ENCODE measurements around the gene CD109. TPM values are rescaled to one million over a fixed set of nuclear protein-coding genes. Genes with fewer than 3 reads are reported as not detected.

The CD109 gene
- total RNA-seq, 4 donors from 2014 or later: 1.3 to 3.8 (median 2.8) TPM

DNA sequence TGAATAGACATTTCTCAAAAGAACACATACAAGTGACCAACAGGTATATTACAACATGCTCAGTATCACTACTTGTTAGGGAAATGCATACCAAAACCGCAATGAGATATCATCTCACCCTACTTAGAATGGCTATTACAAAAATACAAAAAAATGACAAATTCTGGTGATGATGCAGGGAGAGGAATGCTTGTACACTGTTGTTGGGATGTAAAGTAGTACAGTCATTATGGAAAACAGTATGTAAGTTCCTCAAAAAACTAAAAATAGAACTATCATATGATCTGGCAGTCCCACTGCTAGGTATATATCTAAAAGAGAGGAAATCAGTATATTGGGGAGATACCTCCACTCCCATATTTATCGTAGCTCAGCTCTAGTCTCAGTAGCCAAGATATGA, 31.3 kb upstream of the CD109 start:
- no peak for TF ChIP-seq POLR2A (IDR thresholded peaks at IDR 0.05)
- TF ChIP-seq, protein P1, sequence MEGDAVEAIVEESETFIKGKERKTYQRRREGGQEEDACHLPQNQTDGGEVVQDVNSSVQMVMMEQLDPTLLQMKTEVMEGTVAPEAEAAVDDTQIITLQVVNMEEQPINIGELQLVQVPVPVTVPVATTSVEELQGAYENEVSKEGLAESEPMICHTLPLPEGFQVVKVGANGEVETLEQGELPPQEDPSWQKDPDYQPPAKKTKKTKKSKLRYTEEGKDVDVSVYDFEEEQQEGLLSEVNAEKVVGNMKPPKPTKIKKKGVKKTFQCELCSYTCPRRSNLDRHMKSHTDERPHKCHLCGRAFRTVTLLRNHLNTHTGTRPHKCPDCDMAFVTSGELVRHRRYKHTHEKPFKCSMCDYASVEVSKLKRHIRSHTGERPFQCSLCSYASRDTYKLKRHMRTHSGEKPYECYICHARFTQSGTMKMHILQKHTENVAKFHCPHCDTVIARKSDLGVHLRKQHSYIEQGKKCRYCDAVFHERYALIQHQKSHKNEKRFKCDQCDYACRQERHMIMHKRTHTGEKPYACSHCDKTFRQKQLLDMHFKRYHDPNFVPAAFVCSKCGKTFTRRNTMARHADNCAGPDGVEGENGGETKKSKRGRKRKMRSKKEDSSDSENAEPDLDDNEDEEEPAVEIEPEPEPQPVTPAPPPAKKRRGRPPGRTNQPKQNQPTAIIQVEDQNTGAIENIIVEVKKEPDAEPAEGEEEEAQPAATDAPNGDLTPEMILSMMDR (IDR thresholded peaks at IDR 0.05 in 4 of 5, conservative IDR thresholded peaks at IDR 0.05 in 1 of 5): no peak
- in situ Hi-C loops (cut with MboI; ENCODE audit: low sequenced_read_pairs in 4 of 4) (loop anchor here in 1 of 4 donors (25.0 kb wide), 1 partner anchor 1548 kb away; the partner anchor contains the start of gene COL12A1), intact Hi-C loops (cut with DNase I; ENCODE audit: low total_unique reads) (no loop called here)
- ATAC-seq (no peak), DNase-seq (no peak)
- Histone ChIP-seq H3K4me3 (no peak overlapping the region), H3K36me3 (no peaks in the 10 kb centered on the region), H3K4me1 (peaks cover 0 to 7% of the 10 kb centered on the region in 2 donors), H3K27me3 (no peaks in the 10 kb centered on the region), H3K9me3 (no peaks in the 10 kb centered on the region), H3K27ac (no peak overlapping the region)

DNA sequence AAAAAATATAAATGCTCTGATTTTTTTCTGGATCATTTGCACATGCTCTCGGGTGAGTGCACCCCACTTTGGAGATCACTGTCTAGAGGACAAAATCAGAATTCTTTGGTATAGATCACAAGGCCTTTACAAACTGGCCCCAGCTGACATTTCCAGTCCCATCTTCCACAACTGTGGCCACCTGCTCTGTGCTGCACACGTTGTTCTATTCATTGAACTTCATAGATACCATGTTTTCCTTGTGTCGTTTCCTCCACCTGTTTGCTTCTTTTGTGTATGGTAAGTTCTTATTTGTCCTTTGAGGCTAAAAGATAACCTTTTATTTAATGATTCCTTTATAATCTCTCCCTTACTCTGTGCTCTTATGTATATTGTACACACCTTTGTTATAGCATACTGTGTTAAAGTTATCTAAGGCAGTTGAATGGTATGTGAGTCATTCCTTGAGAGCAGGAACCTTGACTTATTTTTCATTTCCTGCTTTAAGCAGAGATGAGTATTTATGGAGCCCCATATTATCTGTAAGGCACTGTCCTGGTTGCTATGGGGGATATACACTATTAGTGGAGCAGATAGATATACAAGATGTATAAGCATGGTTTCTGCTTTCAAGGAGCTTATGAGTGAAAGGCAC, 30.2 kb upstream of the CD109 start:
- ATAC-seq: no peak
- DNase-seq: no peak
- no peak overlapping the region for H3K4me3 ChIP-seq
- in situ Hi-C loops (cut with MboI; ENCODE audit: low sequenced_read_pairs in 4 of 4) (loop anchor here in 1 of 4 donors (25.0 kb wide), 1 partner anchor 1546 kb away; the partner anchor contains the start of gene COL12A1), intact Hi-C loops (cut with DNase I; ENCODE audit: low total_unique reads) (no loop called here)
- no peak overlapping the region for H3K27ac ChIP-seq
- no peaks in the 10 kb centered on the region for H3K9me3 ChIP-seq
- no peaks in the 10 kb centered on the region for H3K27me3 ChIP-seq
- TF ChIP-seq, protein P1 (IDR thresholded peaks at IDR 0.05 in 4 of 5, conservative IDR thresholded peaks at IDR 0.05 in 1 of 5): no peak
- no peak for TF ChIP-seq POLR2A (IDR thresholded peaks at IDR 0.05)
- H3K4me1 ChIP-seq: peaks cover 0 to 7% of the 10 kb centered on the region in 2 donors
- H3K36me3 ChIP-seq: no peaks in the 10 kb centered on the region

DNA sequence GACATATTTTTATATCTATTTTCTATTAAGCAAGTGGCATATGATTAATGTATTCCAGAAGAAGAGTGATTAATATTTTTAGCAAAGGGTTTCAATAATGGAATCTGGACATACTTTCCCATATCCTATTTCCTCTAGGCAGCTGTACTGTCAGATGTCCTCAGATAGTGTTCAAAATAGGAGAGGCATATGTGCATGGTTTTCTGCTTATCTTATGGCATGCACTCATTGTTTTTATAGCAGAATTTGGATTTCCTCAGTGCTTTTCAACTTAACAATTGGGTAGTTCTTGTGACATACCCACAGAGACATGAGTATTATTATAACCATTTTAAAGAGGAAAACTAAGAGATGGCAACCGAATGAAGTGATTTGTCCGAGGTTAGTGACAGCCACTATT, 29.6 kb upstream of the CD109 start:
- TF ChIP-seq, protein P1 (IDR thresholded peaks at IDR 0.05 in 4 of 5, conservative IDR thresholded peaks at IDR 0.05 in 1 of 5): no peak
- no peak for TF ChIP-seq POLR2A (IDR thresholded peaks at IDR 0.05)
- intact Hi-C loops (cut with DNase I; ENCODE audit: low total_unique reads) (no loop called here), in situ Hi-C loops (cut with MboI; ENCODE audit: low sequenced_read_pairs in 4 of 4) (loop anchor here in 1 of 4 donors (25.0 kb wide), 1 partner anchor 1546 kb away; the partner anchor contains the start of gene COL12A1)
- no peaks in the 10 kb centered on the region for H3K27me3 ChIP-seq
- ATAC-seq (no peak), DNase-seq (no peak)
- peaks cover 0 to 7% of the 10 kb centered on the region in 2 donors for H3K4me1 ChIP-seq
- no peak overlapping the region for H3K4me3 ChIP-seq
- H3K36me3 ChIP-seq: no peaks in the 10 kb centered on the region
- H3K27ac ChIP-seq: no peak overlapping the region
- no peaks in the 10 kb centered on the region for H3K9me3 ChIP-seq

DNA sequence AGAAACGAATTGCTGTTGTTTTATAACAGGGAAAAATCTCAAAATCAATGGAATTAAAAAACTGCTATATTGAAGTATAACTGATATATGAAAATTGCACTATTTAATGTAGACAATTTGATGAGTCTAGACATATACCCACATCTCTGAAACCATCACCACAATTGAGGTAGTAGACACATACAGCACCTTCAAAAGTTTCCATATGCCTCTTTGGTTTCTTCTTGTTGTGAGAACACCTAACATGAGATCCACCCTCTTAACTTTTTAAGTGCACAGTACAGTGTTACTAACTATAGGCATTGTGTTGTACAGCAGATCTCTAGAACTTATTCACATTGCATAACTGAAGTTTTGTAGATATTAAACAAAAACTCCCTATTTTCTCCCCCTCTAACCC, 28.2 kb upstream of the CD109 start:
- no peaks in the 10 kb centered on the region for H3K36me3 ChIP-seq

More for the DNA sequence above, 28.2 kb upstream of the CD109 start:
- intact Hi-C loops (cut with DNase I; ENCODE audit: low total_unique reads) (no loop called here), in situ Hi-C loops (cut with MboI; ENCODE audit: low sequenced_read_pairs in 4 of 4) (loop anchor here in 1 of 4 donors (25.0 kb wide), 1 partner anchor 1545 kb away; the partner anchor contains the start of gene COL12A1)
- no peaks in the 10 kb centered on the region for H3K9me3 ChIP-seq
- DNase-seq: no peak
- no peak for ATAC-seq
- TF ChIP-seq, protein P1 (IDR thresholded peaks at IDR 0.05 in 4 of 5, conservative IDR thresholded peaks at IDR 0.05 in 1 of 5): no peak
- TF ChIP-seq POLR2A (IDR thresholded peaks at IDR 0.05): no peak
- H3K27me3 ChIP-seq: no peaks in the 10 kb centered on the region
- H3K27ac ChIP-seq: no peak overlapping the region
- peaks cover 0 to 7% of the 10 kb centered on the region in 2 donors for H3K4me1 ChIP-seq
- no peak overlapping the region for H3K4me3 ChIP-seq

All from gastrocnemius medialis (tissue), 4 donors.